ENCODE data around the gene CHMP2A. TPM values are rescaled to one million over a fixed set of nuclear protein-coding genes. Genes with fewer than 3 reads are reported as not detected.

CHMP2A gene
- total and polyA plus RNA-seq, 4 donors = 58.0 to 107 (median 83.3) TPM

GRCh38 chr19:58555369-58555885 is 522 bp upstream of the CHMP2A start:
- Histone ChIP-seq H3K9me3 (ENCODE audit: control insufficient read depth in 4 of 4, low read length in 3 of 4) (no peaks in the 10 kb centered on the region), H3K27ac (ENCODE audit: low read depth in 1 of 2, low read length in 2 of 2) (peak overlapping the region; percentile 71 to 92), H3K4me3 (ENCODE audit: low read depth in 1 of 3, low read length in 3 of 3) (peak overlapping the region; percentile 28 to 62 (median 35)), H3K36me3 (ENCODE audit: control insufficient read depth in 4 of 4, insufficient read depth in 3 of 4, low read depth in 1 of 4, low read length in 3 of 4) (peaks cover 3 to 30% (median 24%) of the 10 kb centered on the region in 4 donors), H3K27me3 (ENCODE audit: control insufficient read depth in 4 of 4, insufficient read depth in 4 of 4, low read length in 3 of 4) (no peaks in the 10 kb centered on the region), H3K4me1 (ENCODE audit: control insufficient read depth in 4 of 4, insufficient read depth in 4 of 4, low read length in 3 of 4) (peaks cover 13 to 46% (median 41%) of the 10 kb centered on the region in 4 donors), H3K9ac (ENCODE audit: low read depth in 1 of 2, low read length in 2 of 2) (peak overlapping the region; percentile 12 to 48)
- WGBS = 57% methylated on average over 4 of the region's 4 CpGs
- no peak for TF ChIP-seq EGR1 (IDR thresholded peaks at IDR 0.05; ENCODE audit: low read depth in 2 of 2)
- no peak for TF ChIP-seq YY1 (IDR thresholded peaks at IDR 0.05)
- TF ChIP-seq ATF3 (IDR thresholded peaks at IDR 0.05) = no peak
- TF ChIP-seq RAD21 (IDR thresholded peaks at IDR 0.05) = no peak
- no peak for TF ChIP-seq FOXA2 (IDR thresholded peaks at IDR 0.05)
- TF ChIP-seq HNF4G (IDR thresholded peaks at IDR 0.05) = no peak
- TF ChIP-seq TAF1 (conservative IDR thresholded peaks at IDR 0.05) = no peak
- no peak for TF ChIP-seq NR2F2 (IDR thresholded peaks at IDR 0.05)
- no peak for TF ChIP-seq REST (IDR thresholded peaks at IDR 0.05)
- TF ChIP-seq RXRA (IDR thresholded peaks at IDR 0.05) = no peak
- no peak for DNase-seq (ENCODE audit: low spot score)

- peak overlapping the region; percentile 62 to 99 (median 79) for H3K4me3 ChIP-seq (ENCODE audit: low read depth in 1 of 3, low read length in 3 of 3)
- no peak for DNase-seq (ENCODE audit: low spot score)
- TF ChIP-seq CTCF (IDR thresholded peaks at IDR 0.05; ENCODE audit: low read depth, low read length, missing input control) = no peak
- no peak for TF ChIP-seq TAF1 (conservative IDR thresholded peaks at IDR 0.05)
- TF ChIP-seq EGR1 (IDR thresholded peaks at IDR 0.05; ENCODE audit: low read depth in 2 of 2) = no peak
- no peak for TF ChIP-seq JUND (IDR thresholded peaks at IDR 0.05)
- TF ChIP-seq NR2F2 (IDR thresholded peaks at IDR 0.05) = no peak
- TF ChIP-seq FOXA1 (IDR thresholded peaks at IDR 0.05) = no peak
- no peak for TF ChIP-seq YY1 (IDR thresholded peaks at IDR 0.05)
- no peak for TF ChIP-seq REST (IDR thresholded peaks at IDR 0.05)
- TF ChIP-seq RAD21 (IDR thresholded peaks at IDR 0.05) = no peak
- no peak for TF ChIP-seq MAX (IDR thresholded peaks at IDR 0.05)
- no peak for TF ChIP-seq SP1 (IDR thresholded peaks at IDR 0.05)
- no peak for TF ChIP-seq RXRA (IDR thresholded peaks at IDR 0.05)
- TF ChIP-seq FOXA2 (IDR thresholded peaks at IDR 0.05) = no peak
- TF ChIP-seq ATF3 (IDR thresholded peaks at IDR 0.05) = no peak
- no peak for TF ChIP-seq ZBTB33 (IDR thresholded peaks at IDR 0.05)
- H3K4me1 ChIP-seq (ENCODE audit: control insufficient read depth in 4 of 4, insufficient read depth in 4 of 4, low read length in 3 of 4) = peaks cover 10 to 36% (median 32%) of the 10 kb centered on the region in 4 donors
- H3K27me3 ChIP-seq (ENCODE audit: control insufficient read depth in 4 of 4, insufficient read depth in 4 of 4, low read length in 3 of 4) = no peaks in the 10 kb centered on the region
- peak overlapping the region; percentile 76 to 91 for H3K9ac ChIP-seq (ENCODE audit: low read depth in 1 of 2, low read length in 2 of 2)
- peak overlapping the region; percentile 71 to 92 for H3K27ac ChIP-seq (ENCODE audit: low read depth in 1 of 2, low read length in 2 of 2)
- WGBS = 53% methylated on average over 18 of the region's 18 CpGs
- peaks cover 13 to 45% (median 34%) of the 10 kb centered on the region in 4 donors for H3K36me3 ChIP-seq (ENCODE audit: control insufficient read depth in 4 of 4, insufficient read depth in 3 of 4, low read depth in 1 of 4, low read length in 3 of 4)
- H3K9me3 ChIP-seq (ENCODE audit: control insufficient read depth in 4 of 4, low read length in 3 of 4) = no peaks in the 10 kb centered on the region
Observed at GRCh38 chr19:58553799-58554493, 959 bp downstream of the CHMP2A start.
